Measurements from ENCODE around the gene PXMP4.

DNA sequence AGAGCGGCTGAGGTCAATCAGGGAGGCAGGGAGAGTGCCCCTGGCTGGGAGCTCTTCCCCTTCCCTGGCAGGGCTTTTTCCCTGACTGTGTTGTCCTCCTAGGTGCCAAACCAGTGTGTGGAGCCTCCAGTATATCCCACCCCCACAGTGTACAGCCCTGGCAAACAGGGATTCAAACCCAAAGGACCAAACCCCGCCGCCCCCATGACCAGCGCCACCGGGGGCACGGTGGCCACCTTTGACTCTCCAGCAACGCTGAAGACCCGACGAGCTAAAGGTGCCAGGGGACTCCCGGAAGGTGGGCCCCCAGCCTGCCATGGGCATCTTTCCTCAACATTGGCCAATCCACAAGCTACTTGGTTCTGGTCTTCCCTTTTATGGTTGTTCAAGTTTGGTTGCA lies 36.9 kb upstream of the PXMP4 start:
- TF ChIP-seq, protein P1, sequence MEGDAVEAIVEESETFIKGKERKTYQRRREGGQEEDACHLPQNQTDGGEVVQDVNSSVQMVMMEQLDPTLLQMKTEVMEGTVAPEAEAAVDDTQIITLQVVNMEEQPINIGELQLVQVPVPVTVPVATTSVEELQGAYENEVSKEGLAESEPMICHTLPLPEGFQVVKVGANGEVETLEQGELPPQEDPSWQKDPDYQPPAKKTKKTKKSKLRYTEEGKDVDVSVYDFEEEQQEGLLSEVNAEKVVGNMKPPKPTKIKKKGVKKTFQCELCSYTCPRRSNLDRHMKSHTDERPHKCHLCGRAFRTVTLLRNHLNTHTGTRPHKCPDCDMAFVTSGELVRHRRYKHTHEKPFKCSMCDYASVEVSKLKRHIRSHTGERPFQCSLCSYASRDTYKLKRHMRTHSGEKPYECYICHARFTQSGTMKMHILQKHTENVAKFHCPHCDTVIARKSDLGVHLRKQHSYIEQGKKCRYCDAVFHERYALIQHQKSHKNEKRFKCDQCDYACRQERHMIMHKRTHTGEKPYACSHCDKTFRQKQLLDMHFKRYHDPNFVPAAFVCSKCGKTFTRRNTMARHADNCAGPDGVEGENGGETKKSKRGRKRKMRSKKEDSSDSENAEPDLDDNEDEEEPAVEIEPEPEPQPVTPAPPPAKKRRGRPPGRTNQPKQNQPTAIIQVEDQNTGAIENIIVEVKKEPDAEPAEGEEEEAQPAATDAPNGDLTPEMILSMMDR (IDR thresholded peaks at IDR 0.05; ENCODE audit: poor library complexity, severe bottlenecking): no peak
- no peak for TF ChIP-seq RAD21 (conservative IDR thresholded peaks at IDR 0.05)
- no peak for TF ChIP-seq EZH2 (IDR thresholded peaks at IDR 0.05; ENCODE audit: borderline replicate concordance, insufficient read depth, low read length, poor library complexity, severe bottlenecking)
- no peak for TF ChIP-seq POLR2AphosphoS5 (IDR thresholded peaks at IDR 0.05)

Measured in neural cell (in vitro differentiated cells).